PFSK-1 (cell line): ENCODE data around the gene ZMYND11.

ENCODE experiments used
- FOXP2 ChIP-seq: optimal IDR thresholded peaks from 2 replicates; pipeline ENCODE3; 2011; ENCODE audit warnings: borderline replicate concordance, control low read depth, inconsistent platforms; ENCODE audit not compliant: insufficient read depth; ENCODE audit errors: extremely low read length, extremely low read depth
- POLR2AphosphoS5 ChIP-seq: IDR thresholded peaks from 2 replicates; pipeline ENCODE4 v1.6.1; 2012; ENCODE audit warnings: low read depth, mild to moderate bottlenecking, control low read depth, low read length, moderate library complexity
- SIN3A ChIP-seq: IDR thresholded peaks from 2 replicates; pipeline ENCODE4 v1.6.1; 2012; ENCODE audit warnings: mild to moderate bottlenecking, low read length, moderate library complexity, borderline replicate concordance; ENCODE audit not compliant: insufficient read depth
- TAF1 ChIP-seq: IDR thresholded peaks from 2 replicates; pipeline ENCODE4 v1.6.1; 2012; ENCODE audit warnings: low read length, control low read depth, borderline replicate concordance; ENCODE audit not compliant: insufficient read depth
- TF ChIP-seq, protein P1 (sequence below), 2 experiments: IDR thresholded peaks; 2 replicates each; pipeline versions ENCODE4 v1.6.1 to v1.8.0; 2011 to 2012; ENCODE audit warnings: low read depth in 2 of 2, low read length in 2 of 2, control low read depth in 1 of 2, inconsistent platforms in 1 of 2, mild to moderate bottlenecking in 1 of 2, moderate library complexity in 1 of 2; ENCODE audit not compliant: insufficient read depth in 1 of 2

Gene ZMYND11

DNA sequence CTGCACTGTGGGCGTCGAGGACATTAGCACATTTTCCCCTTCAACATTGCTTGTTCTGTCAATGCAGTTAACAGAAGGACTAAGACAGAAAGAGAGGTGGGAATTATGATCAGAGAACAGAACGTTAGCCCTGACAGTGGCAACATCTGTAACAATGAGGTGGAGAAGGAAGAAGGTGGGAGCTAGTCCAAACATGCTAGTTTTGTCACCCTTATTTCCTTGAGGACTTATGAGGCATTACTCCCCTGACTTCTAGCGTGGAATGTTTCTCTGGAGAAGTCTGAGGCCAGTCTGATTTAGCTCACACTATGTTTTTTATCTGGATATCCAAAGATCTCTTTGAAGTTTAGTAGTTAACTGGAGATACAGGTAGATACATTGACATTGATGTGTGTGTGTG is 73.4 kb downstream of the ZMYND11 start:
- TF ChIP-seq, protein P1, sequence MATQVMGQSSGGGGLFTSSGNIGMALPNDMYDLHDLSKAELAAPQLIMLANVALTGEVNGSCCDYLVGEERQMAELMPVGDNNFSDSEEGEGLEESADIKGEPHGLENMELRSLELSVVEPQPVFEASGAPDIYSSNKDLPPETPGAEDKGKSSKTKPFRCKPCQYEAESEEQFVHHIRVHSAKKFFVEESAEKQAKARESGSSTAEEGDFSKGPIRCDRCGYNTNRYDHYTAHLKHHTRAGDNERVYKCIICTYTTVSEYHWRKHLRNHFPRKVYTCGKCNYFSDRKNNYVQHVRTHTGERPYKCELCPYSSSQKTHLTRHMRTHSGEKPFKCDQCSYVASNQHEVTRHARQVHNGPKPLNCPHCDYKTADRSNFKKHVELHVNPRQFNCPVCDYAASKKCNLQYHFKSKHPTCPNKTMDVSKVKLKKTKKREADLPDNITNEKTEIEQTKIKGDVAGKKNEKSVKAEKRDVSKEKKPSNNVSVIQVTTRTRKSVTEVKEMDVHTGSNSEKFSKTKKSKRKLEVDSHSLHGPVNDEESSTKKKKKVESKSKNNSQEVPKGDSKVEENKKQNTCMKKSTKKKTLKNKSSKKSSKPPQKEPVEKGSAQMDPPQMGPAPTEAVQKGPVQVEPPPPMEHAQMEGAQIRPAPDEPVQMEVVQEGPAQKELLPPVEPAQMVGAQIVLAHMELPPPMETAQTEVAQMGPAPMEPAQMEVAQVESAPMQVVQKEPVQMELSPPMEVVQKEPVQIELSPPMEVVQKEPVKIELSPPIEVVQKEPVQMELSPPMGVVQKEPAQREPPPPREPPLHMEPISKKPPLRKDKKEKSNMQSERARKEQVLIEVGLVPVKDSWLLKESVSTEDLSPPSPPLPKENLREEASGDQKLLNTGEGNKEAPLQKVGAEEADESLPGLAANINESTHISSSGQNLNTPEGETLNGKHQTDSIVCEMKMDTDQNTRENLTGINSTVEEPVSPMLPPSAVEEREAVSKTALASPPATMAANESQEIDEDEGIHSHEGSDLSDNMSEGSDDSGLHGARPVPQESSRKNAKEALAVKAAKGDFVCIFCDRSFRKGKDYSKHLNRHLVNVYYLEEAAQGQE (IDR thresholded peaks at IDR 0.05; ENCODE audit: insufficient read depth in 1 of 2, low read depth in 2 of 2, low read length in 2 of 2), result no peak
- TF ChIP-seq SIN3A (no peak), FOXP2 (no peak), TAF1 (no peak), POLR2AphosphoS5 (no peak)

DNA sequence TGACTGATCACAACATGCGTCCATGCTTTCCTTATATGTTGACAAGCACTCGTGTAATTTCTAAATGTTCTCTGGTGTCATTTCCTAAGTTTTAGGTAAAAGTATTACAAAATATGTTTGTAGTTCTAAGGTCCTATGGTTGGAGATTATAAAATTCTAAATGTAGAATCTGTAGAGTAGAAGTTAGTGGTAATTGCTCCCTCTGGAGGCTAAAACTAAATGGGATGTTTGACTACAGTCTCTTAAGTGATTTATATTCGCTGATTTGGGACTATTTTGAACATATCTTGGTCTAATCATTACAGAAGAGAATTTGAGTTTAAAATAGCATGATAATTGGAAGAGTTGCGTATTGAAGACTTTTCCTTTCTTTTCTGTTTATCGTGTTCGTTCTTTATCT is 74.1 kb downstream of the ZMYND11 start:
- TF ChIP-seq, protein P1 (IDR thresholded peaks at IDR 0.05; ENCODE audit: insufficient read depth in 1 of 2, low read depth in 2 of 2, low read length in 2 of 2), result no peak
- TF ChIP-seq TAF1 (no peak), FOXP2 (no peak), SIN3A (no peak), POLR2AphosphoS5 (no peak)

DNA sequence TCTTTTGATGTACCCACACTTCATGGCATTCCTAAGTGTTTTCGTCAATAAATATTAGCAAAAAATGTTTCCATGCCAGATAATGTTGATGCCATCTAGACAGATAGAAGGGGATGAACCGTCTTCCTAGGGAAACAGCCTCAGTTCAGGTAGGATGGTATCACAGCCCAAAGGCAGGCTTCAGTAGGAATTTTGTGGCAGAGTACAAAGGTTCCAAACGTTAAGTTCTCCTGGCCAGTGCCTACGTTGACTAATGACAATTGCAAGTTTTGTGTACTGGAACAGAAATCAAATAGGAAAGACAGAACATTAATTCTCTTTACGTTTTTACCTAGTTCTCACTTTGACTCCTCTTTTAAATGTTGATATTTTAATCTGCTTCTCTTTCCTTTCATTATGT is 75.0 kb downstream of the ZMYND11 start:
- TF ChIP-seq, protein P1 (IDR thresholded peaks at IDR 0.05; ENCODE audit: insufficient read depth in 1 of 2, low read depth in 2 of 2, low read length in 2 of 2), result no peak
- TF ChIP-seq FOXP2 (no peak), POLR2AphosphoS5 (no peak), TAF1 (no peak), SIN3A (no peak)

DNA sequence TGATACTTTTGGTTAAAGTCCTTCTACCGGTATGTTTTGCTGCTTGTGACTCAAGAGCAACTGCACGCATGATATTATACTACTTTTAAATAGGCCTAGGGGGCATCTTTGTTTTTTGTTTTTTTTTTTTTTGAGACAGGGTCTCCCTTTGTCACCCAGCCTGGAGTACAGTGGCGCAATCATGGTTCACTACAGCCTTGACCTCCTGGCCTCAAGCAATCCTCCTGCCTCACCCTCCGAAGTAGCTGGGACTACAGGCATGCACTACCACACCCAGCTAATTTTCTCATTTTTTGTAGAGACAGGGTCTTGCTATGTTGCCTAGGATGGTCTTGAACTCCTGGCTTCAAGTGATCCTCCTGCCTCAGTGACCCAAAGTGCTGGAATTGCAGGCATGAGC is 80.2 kb downstream of the ZMYND11 start:
- TF ChIP-seq TAF1 (no peak), SIN3A (no peak), FOXP2 (no peak)
- TF ChIP-seq, protein P1 (IDR thresholded peaks at IDR 0.05; ENCODE audit: insufficient read depth in 1 of 2, low read depth in 2 of 2, low read length in 2 of 2), result no peak

DNA sequence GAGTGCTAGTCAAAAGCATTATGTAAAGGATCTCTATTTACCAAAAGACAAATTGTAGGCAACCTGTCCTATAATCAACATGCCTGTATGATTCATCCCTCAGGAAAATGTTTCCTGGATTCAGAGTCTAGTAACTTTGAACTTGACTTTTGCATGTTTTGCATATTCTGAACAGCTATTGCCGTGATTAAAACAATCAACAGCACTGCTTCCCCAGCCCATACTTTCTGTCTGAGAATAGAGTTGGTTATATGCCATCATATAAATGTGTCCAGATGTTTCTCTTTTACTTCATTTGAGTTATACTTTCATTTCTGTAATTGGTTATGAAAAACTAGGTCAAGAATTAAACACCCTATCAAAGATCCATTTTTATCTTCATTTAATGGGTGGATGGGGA is 83.5 kb downstream of the ZMYND11 start:
- TF ChIP-seq SIN3A, result no peak
- TF ChIP-seq, protein P1 (IDR thresholded peaks at IDR 0.05; ENCODE audit: insufficient read depth in 1 of 2, low read depth in 2 of 2, low read length in 2 of 2), result no peak
